ENCODE data around the gene PHTF1.

GRCh38 chr1:113648478-113648877 is 110.8 kb downstream of the PHTF1 start:
- TF ChIP-seq EZH2 (IDR thresholded peaks at IDR 0.05; ENCODE audit: low read length, unreplicated experiment) = no peak
- TF ChIP-seq, protein P1, sequence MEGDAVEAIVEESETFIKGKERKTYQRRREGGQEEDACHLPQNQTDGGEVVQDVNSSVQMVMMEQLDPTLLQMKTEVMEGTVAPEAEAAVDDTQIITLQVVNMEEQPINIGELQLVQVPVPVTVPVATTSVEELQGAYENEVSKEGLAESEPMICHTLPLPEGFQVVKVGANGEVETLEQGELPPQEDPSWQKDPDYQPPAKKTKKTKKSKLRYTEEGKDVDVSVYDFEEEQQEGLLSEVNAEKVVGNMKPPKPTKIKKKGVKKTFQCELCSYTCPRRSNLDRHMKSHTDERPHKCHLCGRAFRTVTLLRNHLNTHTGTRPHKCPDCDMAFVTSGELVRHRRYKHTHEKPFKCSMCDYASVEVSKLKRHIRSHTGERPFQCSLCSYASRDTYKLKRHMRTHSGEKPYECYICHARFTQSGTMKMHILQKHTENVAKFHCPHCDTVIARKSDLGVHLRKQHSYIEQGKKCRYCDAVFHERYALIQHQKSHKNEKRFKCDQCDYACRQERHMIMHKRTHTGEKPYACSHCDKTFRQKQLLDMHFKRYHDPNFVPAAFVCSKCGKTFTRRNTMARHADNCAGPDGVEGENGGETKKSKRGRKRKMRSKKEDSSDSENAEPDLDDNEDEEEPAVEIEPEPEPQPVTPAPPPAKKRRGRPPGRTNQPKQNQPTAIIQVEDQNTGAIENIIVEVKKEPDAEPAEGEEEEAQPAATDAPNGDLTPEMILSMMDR (conservative IDR thresholded peaks at IDR 0.05; ENCODE audit: low read depth, low read length) = no peak

Data from PC-3 (cell line).